ENCODE measurements around the gene CACNA1C.

The CACNA1C gene

DNA sequence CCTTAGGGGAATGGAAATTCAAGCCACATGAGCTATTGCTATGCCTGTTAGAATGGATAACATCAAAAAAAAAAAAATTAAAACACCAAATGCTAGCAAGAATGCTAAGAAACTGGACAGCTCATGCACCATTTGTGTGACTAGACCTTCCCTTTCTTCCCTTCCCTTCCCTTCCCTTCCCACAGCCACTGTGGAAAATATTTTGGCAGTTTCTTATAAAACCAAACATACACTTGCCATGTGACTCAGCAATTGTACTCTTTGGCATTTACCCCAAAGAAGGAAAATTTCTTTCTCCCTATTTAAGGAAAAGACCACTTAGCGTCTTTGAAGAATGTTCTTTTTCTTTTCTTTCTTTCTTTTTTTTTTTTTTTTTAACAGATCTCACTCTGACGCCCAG is 692.9 kb downstream of the CACNA1C start:
- no peak for DNase-seq (ENCODE audit: low spot score)

Measured in ecto neural progenitor cell (in vitro differentiated cells).